Choroid plexus epithelial cell (primary cell): Measurements from ENCODE around the gene POC5.

Experiments
- DNase-seq: peaks from one replicate; pipeline ENCODE4 v3.0.0-alpha.2; 2010; ENCODE audit warnings: low read depth
- H3K4me3 ChIP-seq: 2 replicates; pipeline ENCODE4 v1.5.1; 2011; ENCODE audit warnings: low read depth, mild to moderate bottlenecking, control low read depth, low read length, moderate library complexity
- TF ChIP-seq, protein P1 (sequence below): conservative IDR thresholded peaks from 2 replicates; pipeline ENCODE4 v1.5.1; 2011; ENCODE audit warnings: low read depth, mild to moderate bottlenecking, control low read depth, inconsistent platforms, low read length, moderate library complexity

Gene POC5

GRCh38 chr5:75651575-75652238 is 65.5 kb downstream of the POC5 start:
- no peak for DNase-seq
- no peak overlapping the region for H3K4me3 ChIP-seq
- TF ChIP-seq, protein P1, sequence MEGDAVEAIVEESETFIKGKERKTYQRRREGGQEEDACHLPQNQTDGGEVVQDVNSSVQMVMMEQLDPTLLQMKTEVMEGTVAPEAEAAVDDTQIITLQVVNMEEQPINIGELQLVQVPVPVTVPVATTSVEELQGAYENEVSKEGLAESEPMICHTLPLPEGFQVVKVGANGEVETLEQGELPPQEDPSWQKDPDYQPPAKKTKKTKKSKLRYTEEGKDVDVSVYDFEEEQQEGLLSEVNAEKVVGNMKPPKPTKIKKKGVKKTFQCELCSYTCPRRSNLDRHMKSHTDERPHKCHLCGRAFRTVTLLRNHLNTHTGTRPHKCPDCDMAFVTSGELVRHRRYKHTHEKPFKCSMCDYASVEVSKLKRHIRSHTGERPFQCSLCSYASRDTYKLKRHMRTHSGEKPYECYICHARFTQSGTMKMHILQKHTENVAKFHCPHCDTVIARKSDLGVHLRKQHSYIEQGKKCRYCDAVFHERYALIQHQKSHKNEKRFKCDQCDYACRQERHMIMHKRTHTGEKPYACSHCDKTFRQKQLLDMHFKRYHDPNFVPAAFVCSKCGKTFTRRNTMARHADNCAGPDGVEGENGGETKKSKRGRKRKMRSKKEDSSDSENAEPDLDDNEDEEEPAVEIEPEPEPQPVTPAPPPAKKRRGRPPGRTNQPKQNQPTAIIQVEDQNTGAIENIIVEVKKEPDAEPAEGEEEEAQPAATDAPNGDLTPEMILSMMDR: no peak

DNA sequence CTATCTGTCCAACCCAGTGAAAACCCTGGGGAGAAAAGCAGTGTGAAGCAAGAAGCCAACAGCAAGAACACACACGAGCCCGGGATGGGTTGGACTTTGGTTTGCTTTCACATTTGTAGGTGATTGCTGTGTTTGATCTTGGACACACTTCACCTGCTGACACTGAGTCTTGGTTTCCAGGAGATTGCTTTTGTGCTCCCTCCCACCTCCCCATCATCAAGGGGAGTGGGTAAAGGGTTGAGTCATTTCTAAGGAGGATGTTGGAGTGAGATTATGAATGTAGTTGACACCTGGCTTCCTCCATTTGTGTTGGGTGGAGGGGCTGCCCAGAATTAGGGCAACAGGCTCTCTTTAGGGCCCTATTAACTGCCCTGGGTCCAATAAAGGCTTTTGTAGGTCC is 68.5 kb downstream of the POC5 start:
- no peak overlapping the region for H3K4me3 ChIP-seq
- TF ChIP-seq, protein P1: no peak
- no peak for DNase-seq

DNA sequence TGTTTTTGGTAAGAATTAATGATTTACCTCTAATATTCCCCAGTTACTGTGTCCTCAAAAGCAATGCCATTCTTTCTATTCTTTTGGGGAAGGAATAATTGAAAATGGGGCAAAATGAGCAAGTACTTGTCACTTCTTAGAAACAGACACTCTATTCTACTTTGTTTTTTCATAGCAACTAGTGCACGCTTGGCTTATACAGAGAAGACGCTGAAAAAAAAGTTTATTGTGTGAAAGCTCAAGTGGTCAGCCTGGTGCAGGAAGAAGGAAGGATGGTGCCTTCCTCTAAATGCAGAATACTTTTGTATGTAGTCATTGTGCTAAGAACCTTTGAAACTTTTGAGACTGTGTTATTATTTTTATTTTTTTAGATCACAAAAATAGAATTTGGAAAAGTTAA is 76.4 kb downstream of the POC5 start:
- DNase-seq: peak; percentile 50
- TF ChIP-seq, protein P1: no peak
- H3K4me3 ChIP-seq: no peak overlapping the region

DNA sequence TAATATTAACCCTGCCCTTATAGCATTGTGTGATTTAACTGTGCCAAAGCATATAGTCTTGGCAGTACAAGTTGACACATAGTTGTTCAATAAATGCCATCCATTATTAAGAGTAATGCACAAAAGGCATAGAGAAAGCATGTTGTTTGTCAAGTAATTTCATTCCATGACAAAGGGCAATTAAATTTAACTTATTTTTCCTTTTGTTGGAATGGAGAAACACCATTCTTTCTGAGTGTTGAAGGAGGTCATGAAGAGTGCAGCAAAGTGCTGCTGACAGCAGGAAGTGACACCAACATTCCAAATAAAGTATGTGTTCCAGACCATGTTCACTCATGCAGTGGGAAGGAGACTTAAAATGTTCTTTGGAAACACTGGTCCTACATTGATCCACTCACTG is 76.8 kb downstream of the POC5 start:
- peak; percentile 95 for DNase-seq
- H3K4me3 ChIP-seq: no peak overlapping the region
- TF ChIP-seq, protein P1: no peak

DNA sequence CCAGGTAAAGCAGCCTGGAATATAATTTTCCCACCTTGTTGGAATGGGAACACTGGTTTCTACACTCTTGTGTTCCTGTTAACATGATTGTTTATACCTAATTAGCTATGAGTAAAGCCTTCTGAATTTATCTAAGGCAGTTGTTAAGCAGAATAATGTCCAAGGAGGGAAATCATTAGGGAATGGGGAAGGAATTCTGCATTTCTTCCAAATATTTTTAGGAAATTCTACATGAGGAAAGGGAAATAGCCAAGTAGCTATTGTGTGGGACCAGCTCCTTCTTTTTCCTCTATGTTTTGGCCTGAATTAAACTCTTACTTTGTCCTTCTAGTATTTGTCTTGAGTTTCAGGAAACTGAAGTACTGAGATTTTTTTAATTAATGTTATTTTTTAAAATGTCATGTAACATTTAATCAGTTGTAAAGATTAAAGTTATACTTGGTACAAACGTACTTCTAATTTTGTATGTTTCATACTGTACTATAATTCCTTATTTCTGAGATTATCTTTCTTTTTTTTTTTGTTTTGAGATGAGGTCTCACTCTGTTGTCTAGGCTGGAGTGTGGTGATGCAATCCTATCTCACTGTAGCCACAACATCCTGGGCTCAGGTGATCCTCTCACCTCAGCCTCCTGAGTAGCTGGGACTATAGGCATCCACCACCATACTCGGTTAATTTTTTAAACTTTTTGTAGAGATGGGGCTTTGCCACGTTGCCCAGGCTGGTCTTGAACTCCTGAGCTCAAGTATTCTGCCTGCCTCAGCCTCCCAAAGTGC is 77.5 kb downstream of the POC5 start:
- TF ChIP-seq, protein P1: no peak
- no peak overlapping the region for H3K4me3 ChIP-seq
- DNase-seq: peak; percentile 30

- no peak for DNase-seq
- TF ChIP-seq, protein P1: no peak
- H3K4me3 ChIP-seq: no peak overlapping the region
These were observed 79.3 kb downstream of the POC5 start for GRCh38 chr5:75637949-75638348.
